IgD-negative memory B cell (primary cell): Measurements from ENCODE around the gene ADD2. TPM values are rescaled to one million over a fixed set of nuclear protein-coding genes. Genes with fewer than 3 reads are reported as not detected.

Experiments used
- H3K27ac Mint-ChIP-seq, 3 donors: one replicate each; pipeline ENCODE4 v1.8.0; 2020 to 2022; ENCODE audit warnings: mild to moderate bottlenecking in 3 of 3, mixed read lengths in 3 of 3, moderate library complexity in 1 of 3
- H3K27me3 Mint-ChIP-seq: one replicate; pipeline ENCODE4 v1.8.0; 2021; ENCODE audit warnings: mixed read lengths
- H3K36me3 Mint-ChIP-seq: one replicate; pipeline ENCODE4 v1.8.0; 2020; ENCODE audit warnings: mild to moderate bottlenecking, mixed read lengths
- H3K4me1 Mint-ChIP-seq, 3 donors: one replicate each; pipeline ENCODE4 v1.8.0; 2020 to 2022; ENCODE audit warnings: mixed read lengths in 3 of 3, mild to moderate bottlenecking in 1 of 3
- H3K4me3 Mint-ChIP-seq, 4 donors: one replicate each; pipeline ENCODE4 v1.8.0; 2020 to 2022; ENCODE audit warnings: mild to moderate bottlenecking in 4 of 4, mixed read lengths in 4 of 4, moderate library complexity in 3 of 4
- H3K9me3 Mint-ChIP-seq, 3 donors: one replicate each; pipeline ENCODE4 v1.8.0; 2020 to 2021; ENCODE audit warnings: mixed read lengths in 3 of 3, mild to moderate bottlenecking in 1 of 3
- polyA plus RNA-seq: library from polyadenylated mRNA; unstranded; fragments of 300-500 nt; fragmentation: Illumina TruSeq; gene quantifications from one replicate; pipeline ENCODE4 v1.2.3, GENCODE V29; 2021

ADD2 gene
- polyA plus RNA-seq, 1 donor from 2014 or later = 17.3 TPM

GRCh38 chr2:70692256-70692655 lies 75.7 kb downstream of the ADD2 start:
- H3K36me3 Mint-ChIP-seq = peaks cover 8% of the 10 kb centered on the region
- H3K9me3 Mint-ChIP-seq = no peaks in the 10 kb centered on the region
- no peak overlapping the region for H3K27ac Mint-ChIP-seq
- H3K4me1 Mint-ChIP-seq = no peaks in the 10 kb centered on the region
- H3K4me3 Mint-ChIP-seq = no peak overlapping the region
- no peaks in the 10 kb centered on the region for H3K27me3 Mint-ChIP-seq

- Mint-ChIP-seq H3K9me3 (no peaks in the 10 kb centered on the region), H3K4me3 (no peak overlapping the region), H3K27me3 (no peaks in the 10 kb centered on the region), H3K36me3 (peaks cover 8% of the 10 kb centered on the region), H3K4me1 (no peaks in the 10 kb centered on the region), H3K27ac (no peak overlapping the region)
These were observed 76.4 kb downstream of the ADD2 start for GRCh38 chr2:70691497-70692140.

GRCh38 chr2:70690846-70691245 lies 77.2 kb downstream of the ADD2 start:
- Mint-ChIP-seq H3K4me3 (no peak overlapping the region), H3K27ac (no peak overlapping the region), H3K27me3 (no peaks in the 10 kb centered on the region), H3K9me3 (no peaks in the 10 kb centered on the region), H3K36me3 (peaks cover 8% of the 10 kb centered on the region), H3K4me1 (no peaks in the 10 kb centered on the region)

GRCh38 chr2:70688427-70688826 lies 79.6 kb downstream of the ADD2 start:
- H3K4me3 Mint-ChIP-seq = no peak overlapping the region
- H3K27me3 Mint-ChIP-seq = no peaks in the 10 kb centered on the region
- H3K27ac Mint-ChIP-seq = no peak overlapping the region
- no peaks in the 10 kb centered on the region for H3K9me3 Mint-ChIP-seq
- no peaks in the 10 kb centered on the region for H3K4me1 Mint-ChIP-seq
- H3K36me3 Mint-ChIP-seq = peaks cover 6% of the 10 kb centered on the region

GRCh38 chr2:70687461-70687795 lies 80.6 kb downstream of the ADD2 start:
- Mint-ChIP-seq H3K4me3 (no peak overlapping the region), H3K27me3 (no peaks in the 10 kb centered on the region), H3K9me3 (no peaks in the 10 kb centered on the region), H3K4me1 (no peaks in the 10 kb centered on the region), H3K36me3 (peaks cover 8% of the 10 kb centered on the region), H3K27ac (no peak overlapping the region)

- Mint-ChIP-seq H3K27ac (no peak overlapping the region), H3K36me3 (peaks cover 10% of the 10 kb centered on the region), H3K4me1 (peaks cover 0 to 2% (median 0%) of the 10 kb centered on the region in 3 donors), H3K9me3 (no peaks in the 10 kb centered on the region), H3K4me3 (no peak overlapping the region), H3K27me3 (no peaks in the 10 kb centered on the region)
These were observed 81.2 kb downstream of the ADD2 start for GRCh38 chr2:70686577-70687460.

- Mint-ChIP-seq H3K27ac (no peak overlapping the region), H3K36me3 (peaks cover 10% of the 10 kb centered on the region), H3K4me1 (peaks cover 0 to 2% (median 0%) of the 10 kb centered on the region in 3 donors), H3K4me3 (no peak overlapping the region), H3K27me3 (no peaks in the 10 kb centered on the region), H3K9me3 (no peaks in the 10 kb centered on the region)
These were observed 82.2 kb downstream of the ADD2 start for GRCh38 chr2:70685771-70686171.

GRCh38 chr2:70684846-70685622 lies 83.0 kb downstream of the ADD2 start:
- Mint-ChIP-seq H3K4me1 (peaks cover 0 to 2% (median 0%) of the 10 kb centered on the region in 3 donors), H3K27ac (peak overlapping the region in 1 of 3 donors; percentile 20), H3K27me3 (no peaks in the 10 kb centered on the region), H3K36me3 (peaks cover 8% of the 10 kb centered on the region), H3K4me3 (no peak overlapping the region), H3K9me3 (no peaks in the 10 kb centered on the region)

GRCh38 chr2:70683455-70683854 lies 84.5 kb downstream of the ADD2 start:
- peaks cover 6% of the 10 kb centered on the region for H3K36me3 Mint-ChIP-seq
- no peaks in the 10 kb centered on the region for H3K27me3 Mint-ChIP-seq
- peak overlapping the region in 1 of 3 donors; percentile 32 for H3K27ac Mint-ChIP-seq

GRCh38 chr2:70680735-70681134 lies 87.3 kb downstream of the ADD2 start:
- H3K27ac Mint-ChIP-seq = no peak overlapping the region
- H3K4me1 Mint-ChIP-seq = peaks cover 0 to 2% (median 0%) of the 10 kb centered on the region in 3 donors
- peaks cover 6% of the 10 kb centered on the region for H3K36me3 Mint-ChIP-seq
- H3K4me3 Mint-ChIP-seq = no peak overlapping the region
- H3K27me3 Mint-ChIP-seq = no peaks in the 10 kb centered on the region
- H3K9me3 Mint-ChIP-seq = no peaks in the 10 kb centered on the region

More at GRCh38 chr2:70683455-70683854, 84.5 kb downstream of the ADD2 start:
- Mint-ChIP-seq H3K4me1 (peaks cover 0 to 2% (median 0%) of the 10 kb centered on the region in 3 donors), H3K4me3 (no peak overlapping the region), H3K9me3 (no peaks in the 10 kb centered on the region)

GRCh38 chr2:70679259-70679658 lies 88.7 kb downstream of the ADD2 start:
- no peaks in the 10 kb centered on the region for H3K9me3 Mint-ChIP-seq
- H3K27ac Mint-ChIP-seq = no peak overlapping the region
- peaks cover 6% of the 10 kb centered on the region for H3K36me3 Mint-ChIP-seq
- no peaks in the 10 kb centered on the region for H3K27me3 Mint-ChIP-seq
- no peak overlapping the region for H3K4me3 Mint-ChIP-seq
- H3K4me1 Mint-ChIP-seq = peaks cover 0 to 3% (median 0%) of the 10 kb centered on the region in 3 donors

- H3K36me3 Mint-ChIP-seq = peaks cover 7% of the 10 kb centered on the region
These were observed 89.3 kb downstream of the ADD2 start for GRCh38 chr2:70678576-70679143.

GRCh38 chr2:70676301-70677035 lies 91.5 kb downstream of the ADD2 start:
- no peak overlapping the region for H3K4me3 Mint-ChIP-seq
- peaks cover 0 to 2% (median 0%) of the 10 kb centered on the region in 3 donors for H3K4me1 Mint-ChIP-seq
- H3K27me3 Mint-ChIP-seq = no peaks in the 10 kb centered on the region
- peak overlapping the region in 1 of 3 donors; percentile 35 for H3K27ac Mint-ChIP-seq
- no peaks in the 10 kb centered on the region for H3K9me3 Mint-ChIP-seq
- H3K36me3 Mint-ChIP-seq = peaks cover 5% of the 10 kb centered on the region

More at GRCh38 chr2:70678576-70679143, 89.3 kb downstream of the ADD2 start:
- peaks cover 0 to 4% (median 0%) of the 10 kb centered on the region in 3 donors for H3K4me1 Mint-ChIP-seq
- H3K9me3 Mint-ChIP-seq = no peaks in the 10 kb centered on the region
- H3K4me3 Mint-ChIP-seq = no peak overlapping the region
- H3K27ac Mint-ChIP-seq = no peak overlapping the region
- no peaks in the 10 kb centered on the region for H3K27me3 Mint-ChIP-seq

- H3K4me1 Mint-ChIP-seq = peaks cover 0 to 2% (median 0%) of the 10 kb centered on the region in 3 donors
- no peaks in the 10 kb centered on the region for H3K9me3 Mint-ChIP-seq
- H3K27me3 Mint-ChIP-seq = no peaks in the 10 kb centered on the region
- no peak overlapping the region for H3K4me3 Mint-ChIP-seq
- H3K27ac Mint-ChIP-seq = peak overlapping the region in 1 of 3 donors; percentile 35
- peaks cover 5% of the 10 kb centered on the region for H3K36me3 Mint-ChIP-seq
These were observed 92.1 kb downstream of the ADD2 start for GRCh38 chr2:70675862-70676261.
